Panc1 (cell line): ENCODE data around the gene AKAP10. TPM values are rescaled to one million over a fixed set of nuclear protein-coding genes. Genes with fewer than 3 reads are reported as not detected.

Experiments
- ATAC-seq: fragments of 200-7000 bp; cut with Tn5 transposase; 2 replicates; pipeline ENCODE4 v1.9.1; 2020; ENCODE audit warnings: mild to moderate bottlenecking, moderate library complexity
- BruUV-seq: library from RNA; stranded (reverse); fragments of 400-500 nt; replicated peaks from 2 replicates; lab custom pipeline; 2021; lab: Mats Ljungman, UMichigan
- CTCF ChIA-PET: fragments of 300-600 bp; sonication (Branson Sonifier 250); formaldehyde crosslinking; loops from one replicate; lab custom pipeline; 2022; ENCODE audit warnings: antibody characterized with exemption; lab: Charles Lee
- POLR2A ChIA-PET: fragments of 300-600 bp; sonication (Branson Sonifier 250); formaldehyde crosslinking; loops from one replicate; lab custom pipeline; 2022; ENCODE audit warnings: antibody characterized with exemption; lab: Charles Lee
- DNase-seq: peaks from one replicate; pipeline ENCODE4 v3.0.0-alpha.2; 2010; ENCODE audit warnings: low read depth, low spot score
- H3K27ac ChIP-seq: 2 replicates; pipeline ENCODE4 v1.5.1; 2011; ENCODE audit warnings: mild to moderate bottlenecking, low read length, inconsistent platforms
- H3K27me3 ChIP-seq: fragments of 200-500 bp; sonication (Bioruptor generic); 2 replicates; pipeline ENCODE4 v1.6.0; 2014; ENCODE audit warnings: low read length, inconsistent platforms; ENCODE audit not compliant: control insufficient read depth, insufficient read depth
- H3K36me3 ChIP-seq: fragments of 200-500 bp; sonication (Bioruptor generic); 2 replicates; pipeline ENCODE4 v1.5.1; 2014; ENCODE audit warnings: inconsistent platforms, mild to moderate bottlenecking, low read length, moderate library complexity; ENCODE audit not compliant: control insufficient read depth, insufficient read depth
- H3K4me1 ChIP-seq: 2 replicates; pipeline ENCODE4 v1.5.1; 2011; ENCODE audit warnings: inconsistent platforms, mild to moderate bottlenecking, low read length, moderate library complexity; ENCODE audit not compliant: control insufficient read depth, insufficient read depth
- H3K4me3 ChIP-seq, 2 experiments: 2 replicates each; pipeline ENCODE4 v1.5.1; 2011 to 2012; ENCODE audit warnings: low read depth in 2 of 2, low read length in 2 of 2, mild to moderate bottlenecking in 2 of 2, inconsistent platforms in 1 of 2, moderate library complexity in 1 of 2
- H3K9me3 ChIP-seq: fragments of 200-500 bp; sonication (Bioruptor generic); 2 replicates; pipeline ENCODE4 v1.5.1; 2014; ENCODE audit warnings: low read depth, mild to moderate bottlenecking, inconsistent platforms, low read length, moderate library complexity; ENCODE audit not compliant: control insufficient read depth, insufficient read depth
- CTCF ChIP-seq: fragments of 450-650 bp; IDR thresholded peaks from 2 replicates; pipeline ENCODE4 v1.5.1; 2017; ENCODE audit warnings: mild to moderate bottlenecking
- POLR2AphosphoS5 ChIP-seq: IDR thresholded peaks from 2 replicates; pipeline ENCODE4 v1.6.1; 2012; ENCODE audit warnings: mild to moderate bottlenecking, low read depth, low read length, moderate library complexity
- SIN3A ChIP-seq: IDR thresholded peaks from 2 replicates; pipeline ENCODE4 v1.6.1; 2012; ENCODE audit warnings: low read depth, mild to moderate bottlenecking, low read length, moderate library complexity, borderline replicate concordance; ENCODE audit not compliant: insufficient read depth
- TCF7L2 ChIP-seq: IDR thresholded peaks from 2 replicates; pipeline ENCODE4 v1.6.1; 2011; ENCODE audit warnings: mild to moderate bottlenecking, low read depth, low read length, inconsistent platforms
- in situ Hi-C: cut with HindIII; loops from 2 replicates; pipeline ENCODE4 v1.10.0; 2016; ENCODE audit warnings: low sequenced_read_pairs, low pct_unique_long_range_greater_than_20kb
- intact Hi-C: fragments of 100-400 bp; cut with micrococcal nuclease; formaldehyde crosslinking; loops from one replicate; pipeline ENCODE4 v1.10.0; 2022; ENCODE audit not compliant: unreplicated experiment
- total RNA-seq: library from RNA; stranded (reverse); gene quantifications from one replicate; pipeline ENCODE4 v1.2.1, GENCODE V29; 2021; ENCODE audit not compliant: unreplicated experiment
- TF ChIP-seq, protein P1 (sequence below), 2 experiments: IDR thresholded peaks; 2 replicates each; pipeline ENCODE4 v1.6.1; 2011 to 2012; ENCODE audit warnings: low read depth in 2 of 2, control low read depth in 1 of 2, low read length in 1 of 2, mild to moderate bottlenecking in 1 of 2, moderate library complexity in 1 of 2; ENCODE audit not compliant: insufficient read depth in 1 of 2

Gene AKAP10
- total RNA-seq, 1 experiment from 2014 or later, result 24.6 TPM

- no TSS peak for BruUV-seq
- H3K9me3 ChIP-seq, result no peaks in the 10 kb centered on the region
- H3K4me1 ChIP-seq, result no peaks in the 10 kb centered on the region
- no peak overlapping the region for H3K27ac ChIP-seq
- in situ Hi-C loops (no loop called here), intact Hi-C loops (no loop called here)
- ChIA-PET POLR2A (no interaction called here), CTCF (no interaction called here)
- no peaks in the 10 kb centered on the region for H3K27me3 ChIP-seq
- ATAC-seq, result no peak
- no peak overlapping the region for H3K4me3 ChIP-seq
- peaks cover 3% of the 10 kb centered on the region; the same call in 1 of the 2 replicates for H3K36me3 ChIP-seq
- DNase-seq, result no peak
- TF ChIP-seq, protein P1, sequence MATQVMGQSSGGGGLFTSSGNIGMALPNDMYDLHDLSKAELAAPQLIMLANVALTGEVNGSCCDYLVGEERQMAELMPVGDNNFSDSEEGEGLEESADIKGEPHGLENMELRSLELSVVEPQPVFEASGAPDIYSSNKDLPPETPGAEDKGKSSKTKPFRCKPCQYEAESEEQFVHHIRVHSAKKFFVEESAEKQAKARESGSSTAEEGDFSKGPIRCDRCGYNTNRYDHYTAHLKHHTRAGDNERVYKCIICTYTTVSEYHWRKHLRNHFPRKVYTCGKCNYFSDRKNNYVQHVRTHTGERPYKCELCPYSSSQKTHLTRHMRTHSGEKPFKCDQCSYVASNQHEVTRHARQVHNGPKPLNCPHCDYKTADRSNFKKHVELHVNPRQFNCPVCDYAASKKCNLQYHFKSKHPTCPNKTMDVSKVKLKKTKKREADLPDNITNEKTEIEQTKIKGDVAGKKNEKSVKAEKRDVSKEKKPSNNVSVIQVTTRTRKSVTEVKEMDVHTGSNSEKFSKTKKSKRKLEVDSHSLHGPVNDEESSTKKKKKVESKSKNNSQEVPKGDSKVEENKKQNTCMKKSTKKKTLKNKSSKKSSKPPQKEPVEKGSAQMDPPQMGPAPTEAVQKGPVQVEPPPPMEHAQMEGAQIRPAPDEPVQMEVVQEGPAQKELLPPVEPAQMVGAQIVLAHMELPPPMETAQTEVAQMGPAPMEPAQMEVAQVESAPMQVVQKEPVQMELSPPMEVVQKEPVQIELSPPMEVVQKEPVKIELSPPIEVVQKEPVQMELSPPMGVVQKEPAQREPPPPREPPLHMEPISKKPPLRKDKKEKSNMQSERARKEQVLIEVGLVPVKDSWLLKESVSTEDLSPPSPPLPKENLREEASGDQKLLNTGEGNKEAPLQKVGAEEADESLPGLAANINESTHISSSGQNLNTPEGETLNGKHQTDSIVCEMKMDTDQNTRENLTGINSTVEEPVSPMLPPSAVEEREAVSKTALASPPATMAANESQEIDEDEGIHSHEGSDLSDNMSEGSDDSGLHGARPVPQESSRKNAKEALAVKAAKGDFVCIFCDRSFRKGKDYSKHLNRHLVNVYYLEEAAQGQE (IDR thresholded peaks at IDR 0.05; ENCODE audit: insufficient read depth in 1 of 2, low read depth in 2 of 2, low read length in 1 of 2), result no peak
- TF ChIP-seq TCF7L2 (no peak), CTCF (no peak), SIN3A (no peak), POLR2AphosphoS5 (no peak)
Measured at GRCh38 chr17:19946921-19947320, 30.7 kb downstream of the AKAP10 start.

DNA sequence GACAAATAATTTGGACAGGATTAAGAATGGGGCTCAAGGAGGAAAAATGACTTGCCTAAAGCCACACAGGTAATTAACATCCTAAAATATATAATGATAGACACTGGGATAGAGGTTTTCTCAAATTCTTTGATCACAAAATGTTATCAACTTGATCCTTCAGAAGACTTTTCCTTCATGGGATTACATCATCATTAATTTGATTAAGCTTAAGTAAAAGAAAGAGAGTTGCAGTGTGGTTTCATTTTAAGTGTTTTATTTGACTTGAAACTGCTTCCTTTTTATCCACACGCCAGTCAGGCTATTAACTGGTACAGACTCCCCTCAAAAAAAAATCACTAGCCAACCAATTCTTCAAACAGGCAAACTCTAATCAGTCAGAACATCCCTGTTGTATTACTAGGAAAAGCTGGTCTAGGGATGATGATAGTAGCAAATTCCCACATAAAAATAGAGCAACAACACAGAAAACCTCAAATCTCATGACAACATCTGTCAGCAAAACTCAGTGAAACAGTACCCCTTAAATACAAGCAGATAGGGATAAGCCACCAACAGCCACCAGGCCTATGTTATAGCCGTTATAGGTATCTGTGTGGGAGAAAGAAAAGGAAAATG is 32.5 kb downstream of the AKAP10 start:
- Histone ChIP-seq H3K4me1 (peaks cover 4% of the 10 kb centered on the region; the same call in 1 of the 2 replicates), H3K27ac (no peak overlapping the region), H3K4me3 (no peak overlapping the region), H3K27me3 (no peaks in the 10 kb centered on the region), H3K9me3 (no peaks in the 10 kb centered on the region), H3K36me3 (peaks cover 19% of the 10 kb centered on the region)
- ChIA-PET CTCF (no interaction called here), POLR2A (interaction anchor here (0.5 kb wide), 1 partner anchor 63 kb away, joined by 4 read pairs; no protein-coding TSS in a partner anchor)
- no peak for ATAC-seq
- TF ChIP-seq, protein P1 (IDR thresholded peaks at IDR 0.05; ENCODE audit: insufficient read depth in 1 of 2, low read depth in 2 of 2, low read length in 1 of 2), result no peak
- TF ChIP-seq CTCF (no peak), SIN3A (no peak), TCF7L2 (no peak), POLR2AphosphoS5 (no peak)
- intact Hi-C loops (no loop called here), in situ Hi-C loops (no loop called here)
- DNase-seq, result no peak
- BruUV-seq, result no TSS peak
